GM12878 (cell line): ENCODE data around the gene LRP1B. TPM values are rescaled to one million over a fixed set of nuclear protein-coding genes. Genes with fewer than 3 reads are reported as not detected.

ENCODE experiments used
- ATAC-seq: fragments of 200-7000 bp; cut with Tn5 transposase; 3 replicates; pipeline ENCODE4 v1.9.1; 2020; ENCODE audit warnings: mild to moderate bottlenecking, moderate library complexity
- BruUV-seq: library from RNA; stranded (reverse); fragments of 400-500 nt; replicated peaks from 2 replicates; lab custom pipeline; 2021; lab: Mats Ljungman, UMichigan
- CTCF ChIA-PET: fragments of 300-600 bp; sonication (Branson Sonifier 250); formaldehyde crosslinking; extraction: SDS; loops from one replicate; lab custom pipeline; 2021; ENCODE audit warnings: inconsistent platforms; lab: Yijun Ruan, JAX
- POLR2A ChIA-PET: fragments of 350-600 bp; formaldehyde crosslinking; extraction: SDS; loops from one replicate; lab custom pipeline; 2021; ENCODE audit warnings: inconsistent platforms; lab: Charles Lee
- RAD21 ChIA-PET: fragments of 300-600 bp; sonication (Branson Sonifier 250); formaldehyde crosslinking; loops from one replicate; lab custom pipeline; 2023; ENCODE audit warnings: antibody characterized with exemption; ENCODE audit not compliant: unreplicated experiment; lab: Charles Lee
- SMC1A ChIA-PET: fragments of 300-600 bp; sonication (Branson Sonifier 250); formaldehyde crosslinking; loops from one replicate; lab custom pipeline; 2023; ENCODE audit not compliant: unreplicated experiment, uncharacterized antibody; lab: Charles Lee
- DNase-seq: peaks from one replicate; pipeline ENCODE4 v3.0.0-alpha.2; 2011; ENCODE audit warnings: low read depth, low spot score
- FAIRE-seq: peaks from 3 replicates; lab custom pipeline; 2011; peaks lifted over from hg19 to GRCh38; lab: Jason Lieb, UNC
- H2AFZ ChIP-seq: 2 replicates; pipeline ENCODE4 v1.6.0; 2011; ENCODE audit warnings: low read depth, low read length, control low read depth; ENCODE audit not compliant: control insufficient read depth
- H3K27ac ChIP-seq: 2 replicates; pipeline ENCODE4 v1.5.1; 2011; ENCODE audit warnings: control low read depth; ENCODE audit not compliant: control insufficient read depth, insufficient read depth
- H3K27me3 ChIP-seq, 2 experiments: replicated peaks in 1 of 2; 2 replicates each; pipeline versions ENCODE4 v1.6.0 to v1.6.1; 2011; ENCODE audit warnings: low read length in 1 of 2; ENCODE audit not compliant: control insufficient read depth in 2 of 2, insufficient read depth in 2 of 2
- H3K36me3 ChIP-seq, 2 experiments: 2 replicates each; pipeline ENCODE4 v1.5.1; 2011; ENCODE audit warnings: low read length in 1 of 2; ENCODE audit not compliant: control insufficient read depth in 2 of 2, insufficient read depth in 2 of 2
- H3K4me1 ChIP-seq: 2 replicates; pipeline ENCODE4 v1.6.1; 2011; ENCODE audit warnings: mild to moderate bottlenecking, low read length, moderate library complexity, mixed read lengths; ENCODE audit not compliant: control insufficient read depth, insufficient read depth
- H3K4me2 ChIP-seq: 2 replicates; pipeline ENCODE4 v1.6.0; 2011; ENCODE audit warnings: control low read depth; ENCODE audit not compliant: control insufficient read depth, insufficient read depth
- H3K4me3 ChIP-seq: fragments of 200-600 bp; sonication (generic); 2 replicates; pipeline ENCODE4 v1.5.1; 2016
- H3K79me2 ChIP-seq: 2 replicates; pipeline ENCODE4 v1.6.0; 2011; ENCODE audit warnings: low read length; ENCODE audit not compliant: control insufficient read depth, insufficient read depth
- H3K9ac ChIP-seq: 2 replicates; pipeline ENCODE4 v1.8.0; 2011; ENCODE audit warnings: low read length, control low read depth, mixed read lengths; ENCODE audit not compliant: control insufficient read depth, insufficient read depth
- H3K9me3 ChIP-seq: replicated peaks from 3 replicates; pipeline ENCODE4 v1.5.1; 2011; ENCODE audit warnings: mild to moderate bottlenecking, low read length; ENCODE audit not compliant: control insufficient read depth, insufficient read depth
- H4K20me1 ChIP-seq: 2 replicates; pipeline ENCODE4 v1.6.0; 2011; ENCODE audit not compliant: control insufficient read depth, insufficient read depth
- FOXK2 ChIP-seq: fragments of 450-650 bp; IDR thresholded peaks from 2 replicates; pipeline ENCODE4 v1.6.1; 2017; ENCODE audit warnings: mild to moderate bottlenecking, moderate library complexity
- JUNB ChIP-seq: IDR thresholded peaks from 2 replicates; pipeline ENCODE4 v1.6.1; 2016; ENCODE audit warnings: antibody characterized with exemption, mild to moderate bottlenecking
- POU2F2 ChIP-seq: IDR thresholded peaks from 3 replicates; pipeline ENCODE4 v1.6.1; 2011; ENCODE audit warnings: low read depth, mild to moderate bottlenecking, low read length, borderline replicate concordance
- RAD51 ChIP-seq: fragments of 450-650 bp; IDR thresholded peaks from 2 replicates; pipeline ENCODE4 v1.6.1; 2016; ENCODE audit warnings: moderate library complexity, mild to moderate bottlenecking, inconsistent platforms
- TARDBP ChIP-seq: IDR thresholded peaks from 2 replicates; pipeline ENCODE4 v1.6.1; 2016; ENCODE audit warnings: borderline replicate concordance
- ZBED1 ChIP-seq: IDR thresholded peaks from 2 replicates; pipeline ENCODE4 v1.6.1; 2016; ENCODE audit warnings: borderline replicate concordance
- ZNF274 ChIP-seq: IDR thresholded peaks from one replicate; pipeline ENCODE4 v1.8.0; 2011; ENCODE audit not compliant: insufficient read length, insufficient read depth
- whole genome bisulfite sequencing: methylation state at CpG from one replicate; pipeline ENCODE4 v1.1.6; 2016; ENCODE audit warnings: low lambda C conversion rate; ENCODE audit not compliant: insufficient replicate concordance, insufficient coverage; ENCODE audit errors: missing lambda C conversion rate; 5-methylcytosine and 5-hydroxymethylcytosine counted together
- in situ Hi-C: fragments of 300-500 bp; cut with MboI; formaldehyde crosslinking; loops from 9 replicates; pipeline ENCODE4 v1.14.3; 2018; ENCODE audit warnings: mixed read lengths
- intact Hi-C: fragments of 100-400 bp; cut with micrococcal nuclease; formaldehyde crosslinking; loops from one replicate; pipeline ENCODE4 v1.14.2; 2022; ENCODE audit not compliant: unreplicated experiment
- polyA plus RNA-seq, 11 experiments: library from polyadenylated mRNA; depleted of rRNA in 4 of 11; unstranded in 6 of 11; stranded (reverse) in 5 of 11; fragments of >200 nt; fragmentation: Nextera tagmentation in 4 of 11; fragmentation: Illumina TruSeq in 1 of 11; extraction: Ambion mirVana in 4 of 11; extraction: Trizol in 1 of 11; gene quantifications; 1 replicate in 1 of 11; 2 replicates in 10 of 11; pipeline versions ENCODE4 v1.2.1 to v1.2.3, GENCODE V29; 2011 to 2016; ENCODE audit warnings: inconsistent platforms in 2 of 11, missing spikeins in 2 of 11, low read depth in 1 of 11
- total RNA-seq, 4 experiments: library from RNA; depleted of rRNA in 3 of 4; stranded (reverse); fragments of >200 nt in 3 of 4; fragmentation: Illumina TruSeq in 1 of 4; extraction: Trizol in 1 of 4; gene quantifications; 2 replicates each; pipeline versions ENCODE4 v1.2.1 to v1.2.3, GENCODE V29; 2013 to 2021
- TF ChIP-seq, protein P1 (sequence below): fragments of 450-650 bp; IDR thresholded peaks from 2 replicates; pipeline ENCODE4 v1.6.1; 2017; ENCODE audit warnings: borderline replicate concordance
- TF ChIP-seq, protein P2 (sequence below): fragments of 450-650 bp; IDR thresholded peaks from 2 replicates; pipeline ENCODE4 v1.6.1; 2017; ENCODE audit warnings: mild to moderate bottlenecking, low read depth, inconsistent platforms; ENCODE audit not compliant: poor library complexity, severe bottlenecking
- TF ChIP-seq, protein P3 (sequence below): IDR thresholded peaks from 2 replicates; pipeline ENCODE4 v1.6.1; 2012; ENCODE audit warnings: mild to moderate bottlenecking, low read depth, low read length

LRP1B gene
- total and polyA plus RNA-seq, 10 of the 15 experiments (the other 5 are each of a cell fraction or from before 2014, with no cell fraction given) = under 0.01 to 0.06 (median 0.03) TPM; not detected in 5

DNA sequence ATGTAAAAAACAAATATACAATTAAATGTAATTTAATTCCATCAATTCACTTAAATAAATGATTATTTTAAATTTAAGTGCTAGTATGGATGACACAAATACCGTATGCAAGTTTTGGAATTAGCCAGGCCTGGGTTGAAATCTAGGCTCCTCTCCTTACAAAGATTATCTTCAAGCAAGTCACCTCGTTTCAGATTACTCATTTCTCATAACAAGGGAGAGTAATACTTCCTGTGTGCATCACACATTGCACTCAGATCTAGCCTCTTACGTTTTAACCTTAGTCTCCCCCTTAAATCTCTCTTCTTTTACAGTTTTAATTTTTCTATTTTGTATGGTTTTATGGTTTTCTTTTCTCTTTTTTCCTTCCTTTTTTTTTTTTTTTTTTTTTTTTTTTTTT is 1874.7 kb downstream of the LRP1B start:
- no peak overlapping the region for H3K9ac ChIP-seq
- in situ Hi-C loops = no loop called here
- no peak overlapping the region for H3K27ac ChIP-seq
- DNase-seq (no peak), FAIRE-seq (no peak), ATAC-seq (peak; percentile 47)
- no peaks in the 10 kb centered on the region for H3K27me3 ChIP-seq
- intact Hi-C loops = no loop called here
- 18% methylated on average over 3 of the region's 3 CpGs for WGBS
- ChIA-PET RAD21 (no interaction called here), POLR2A (no interaction called here), CTCF (no interaction called here), SMC1A (no interaction called here)
- no peaks in the 10 kb centered on the region for H3K79me2 ChIP-seq
- no peak overlapping the region for H3K4me3 ChIP-seq
- H3K36me3 ChIP-seq = no peaks in the 10 kb centered on the region
- H3K4me1 ChIP-seq = no peaks in the 10 kb centered on the region
- H3K4me2 ChIP-seq = no peak overlapping the region
- TF ChIP-seq ZBED1 (no peak), JUNB (0 out of 2 replicates have a peak, but pooled peaks have one; percentile 8)
- no TSS peak for BruUV-seq
- H3K9me3 ChIP-seq = no peaks in the 10 kb centered on the region
- H4K20me1 ChIP-seq = no peaks in the 10 kb centered on the region
- H2AFZ ChIP-seq = no peak overlapping the region

DNA sequence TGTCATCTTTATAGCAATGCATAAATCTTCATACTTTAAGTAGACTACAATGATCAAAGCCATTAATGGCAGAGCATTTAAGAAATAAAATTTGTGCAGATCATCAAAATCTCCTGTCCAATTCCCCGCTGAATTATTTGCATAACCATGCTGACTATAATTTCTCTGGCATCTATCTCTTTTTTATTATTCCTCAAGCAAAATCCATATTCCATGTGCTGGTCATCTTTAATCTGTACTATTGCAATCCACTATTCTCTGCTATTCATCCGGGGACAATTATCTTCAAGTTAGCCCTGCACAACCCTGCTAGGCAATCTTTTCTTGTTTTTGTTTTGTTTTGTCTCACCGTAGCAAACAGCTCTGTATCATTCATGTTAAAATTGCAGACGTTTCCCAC is 1881.0 kb downstream of the LRP1B start:
- Histone ChIP-seq H3K4me3 (no peak overlapping the region), H2AFZ (no peak overlapping the region), H3K36me3 (no peaks in the 10 kb centered on the region), H3K27ac (no peak overlapping the region), H3K79me2 (no peaks in the 10 kb centered on the region), H3K4me1 (no peaks in the 10 kb centered on the region), H3K4me2 (no peak overlapping the region), H3K27me3 (no peaks in the 10 kb centered on the region), H3K9ac (no peak overlapping the region), H4K20me1 (no peaks in the 10 kb centered on the region), H3K9me3 (no peaks in the 10 kb centered on the region)
- BruUV-seq = no TSS peak
- DNase-seq (no peak), FAIRE-seq (no peak), ATAC-seq (no peak)
- RAD21 ChIA-PET = no interaction called here
- intact Hi-C loops = no loop called here
- SMC1A ChIA-PET = interaction anchor here (0.6 kb wide), 1 partner anchor 566 kb away, joined by 4 read pairs; no protein-coding TSS in a partner anchor
- POLR2A ChIA-PET = no interaction called here
- CTCF ChIA-PET = no interaction called here
- in situ Hi-C loops = no loop called here
- WGBS = 3% methylated on average over 4 of the region's 4 CpGs
- TF ChIP-seq ZNF274 (no peak), POU2F2 (no peak), RAD51 (no peak), TARDBP (no peak), FOXK2 (no peak)
- TF ChIP-seq, protein P1, sequence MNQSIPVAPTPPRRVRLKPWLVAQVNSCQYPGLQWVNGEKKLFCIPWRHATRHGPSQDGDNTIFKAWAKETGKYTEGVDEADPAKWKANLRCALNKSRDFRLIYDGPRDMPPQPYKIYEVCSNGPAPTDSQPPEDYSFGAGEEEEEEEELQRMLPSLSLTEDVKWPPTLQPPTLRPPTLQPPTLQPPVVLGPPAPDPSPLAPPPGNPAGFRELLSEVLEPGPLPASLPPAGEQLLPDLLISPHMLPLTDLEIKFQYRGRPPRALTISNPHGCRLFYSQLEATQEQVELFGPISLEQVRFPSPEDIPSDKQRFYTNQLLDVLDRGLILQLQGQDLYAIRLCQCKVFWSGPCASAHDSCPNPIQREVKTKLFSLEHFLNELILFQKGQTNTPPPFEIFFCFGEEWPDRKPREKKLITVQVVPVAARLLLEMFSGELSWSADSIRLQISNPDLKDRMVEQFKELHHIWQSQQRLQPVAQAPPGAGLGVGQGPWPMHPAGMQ = no peak
- TF ChIP-seq, protein P2, sequence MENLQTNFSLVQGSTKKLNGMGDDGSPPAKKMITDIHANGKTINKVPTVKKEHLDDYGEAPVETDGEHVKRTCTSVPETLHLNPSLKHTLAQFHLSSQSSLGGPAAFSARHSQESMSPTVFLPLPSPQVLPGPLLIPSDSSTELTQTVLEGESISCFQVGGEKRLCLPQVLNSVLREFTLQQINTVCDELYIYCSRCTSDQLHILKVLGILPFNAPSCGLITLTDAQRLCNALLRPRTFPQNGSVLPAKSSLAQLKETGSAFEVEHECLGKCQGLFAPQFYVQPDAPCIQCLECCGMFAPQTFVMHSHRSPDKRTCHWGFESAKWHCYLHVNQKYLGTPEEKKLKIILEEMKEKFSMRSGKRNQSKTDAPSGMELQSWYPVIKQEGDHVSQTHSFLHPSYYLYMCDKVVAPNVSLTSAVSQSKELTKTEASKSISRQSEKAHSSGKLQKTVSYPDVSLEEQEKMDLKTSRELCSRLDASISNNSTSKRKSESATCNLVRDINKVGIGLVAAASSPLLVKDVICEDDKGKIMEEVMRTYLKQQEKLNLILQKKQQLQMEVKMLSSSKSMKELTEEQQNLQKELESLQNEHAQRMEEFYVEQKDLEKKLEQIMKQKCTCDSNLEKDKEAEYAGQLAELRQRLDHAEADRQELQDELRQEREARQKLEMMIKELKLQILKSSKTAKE = no peak
- TF ChIP-seq, protein P3, sequence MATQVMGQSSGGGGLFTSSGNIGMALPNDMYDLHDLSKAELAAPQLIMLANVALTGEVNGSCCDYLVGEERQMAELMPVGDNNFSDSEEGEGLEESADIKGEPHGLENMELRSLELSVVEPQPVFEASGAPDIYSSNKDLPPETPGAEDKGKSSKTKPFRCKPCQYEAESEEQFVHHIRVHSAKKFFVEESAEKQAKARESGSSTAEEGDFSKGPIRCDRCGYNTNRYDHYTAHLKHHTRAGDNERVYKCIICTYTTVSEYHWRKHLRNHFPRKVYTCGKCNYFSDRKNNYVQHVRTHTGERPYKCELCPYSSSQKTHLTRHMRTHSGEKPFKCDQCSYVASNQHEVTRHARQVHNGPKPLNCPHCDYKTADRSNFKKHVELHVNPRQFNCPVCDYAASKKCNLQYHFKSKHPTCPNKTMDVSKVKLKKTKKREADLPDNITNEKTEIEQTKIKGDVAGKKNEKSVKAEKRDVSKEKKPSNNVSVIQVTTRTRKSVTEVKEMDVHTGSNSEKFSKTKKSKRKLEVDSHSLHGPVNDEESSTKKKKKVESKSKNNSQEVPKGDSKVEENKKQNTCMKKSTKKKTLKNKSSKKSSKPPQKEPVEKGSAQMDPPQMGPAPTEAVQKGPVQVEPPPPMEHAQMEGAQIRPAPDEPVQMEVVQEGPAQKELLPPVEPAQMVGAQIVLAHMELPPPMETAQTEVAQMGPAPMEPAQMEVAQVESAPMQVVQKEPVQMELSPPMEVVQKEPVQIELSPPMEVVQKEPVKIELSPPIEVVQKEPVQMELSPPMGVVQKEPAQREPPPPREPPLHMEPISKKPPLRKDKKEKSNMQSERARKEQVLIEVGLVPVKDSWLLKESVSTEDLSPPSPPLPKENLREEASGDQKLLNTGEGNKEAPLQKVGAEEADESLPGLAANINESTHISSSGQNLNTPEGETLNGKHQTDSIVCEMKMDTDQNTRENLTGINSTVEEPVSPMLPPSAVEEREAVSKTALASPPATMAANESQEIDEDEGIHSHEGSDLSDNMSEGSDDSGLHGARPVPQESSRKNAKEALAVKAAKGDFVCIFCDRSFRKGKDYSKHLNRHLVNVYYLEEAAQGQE = no peak
